HepG2 (cell line): ENCODE data around the gene KLHL18. TPM values are rescaled to one million over a fixed set of nuclear protein-coding genes. Genes with fewer than 3 reads are reported as not detected.

ENCODE experiments used
- HNRNPLL ChIP-seq: fragments of 200-400 bp; formaldehyde crosslinking; IDR thresholded peaks from 2 replicates; pipeline ENCODE4 v1.6.1; 2017; ENCODE audit warnings: mild to moderate bottlenecking, low read depth, low read length; ENCODE audit not compliant: poor library complexity, severe bottlenecking
- LCORL ChIP-seq, 2 experiments: fragments of 450-650 bp in 1 of 2; sonication (generic) in 1 of 2; formaldehyde crosslinking in 1 of 2; IDR thresholded peaks; 2 replicates each; pipeline versions ENCODE4 v1.5.0 to v1.6.1; 2017 to 2020; ENCODE audit warnings: antibody characterized with exemption in 1 of 2, missing genetic modification reagents in 1 of 2
- MEF2D ChIP-seq: sonication (generic); formaldehyde crosslinking; IDR thresholded peaks from 2 replicates; pipeline ENCODE4 v1.5.1; 2020; ENCODE audit warnings: mild to moderate bottlenecking, missing genetic modification reagents
- PHF5A ChIP-seq: IDR thresholded peaks from one replicate; pipeline ENCODE4 v1.6.1; 2018; ENCODE audit warnings: low read depth, missing genetic modification reagents; ENCODE audit not compliant: unreplicated experiment
- PHF8 ChIP-seq: sonication (generic); formaldehyde crosslinking; IDR thresholded peaks from 2 replicates; pipeline ENCODE4 v1.5.0; 2020; ENCODE audit warnings: missing genetic modification reagents
- SP4 ChIP-seq: sonication (generic); formaldehyde crosslinking; IDR thresholded peaks from 2 replicates; pipeline ENCODE4 v1.8.1; 2023; ENCODE audit warnings: mild to moderate bottlenecking, missing genetic modification reagents
- USF2 ChIP-seq, 2 experiments: sonication (generic) in 1 of 2; formaldehyde crosslinking in 1 of 2; IDR thresholded peaks; 2 replicates each; pipeline versions ENCODE4 v1.5.1 to v1.6.1; 2011 to 2020; ENCODE audit warnings: borderline replicate concordance in 1 of 2, low read depth in 1 of 2, low read length in 1 of 2, mild to moderate bottlenecking in 1 of 2, missing genetic modification reagents in 1 of 2, moderate library complexity in 1 of 2
- ZBTB8A ChIP-seq: sonication (generic); formaldehyde crosslinking; IDR thresholded peaks from 2 replicates; pipeline ENCODE4 v1.4.0; 2020; ENCODE audit warnings: mild to moderate bottlenecking, low read depth, missing genetic modification reagents, borderline replicate concordance
- ZC3H13 ChIP-seq: sonication (generic); formaldehyde crosslinking; IDR thresholded peaks from 2 replicates; pipeline ENCODE4 v1.8.1; 2023; ENCODE audit warnings: mild to moderate bottlenecking, missing genetic modification reagents, moderate library complexity
- ZNF143 ChIP-seq: sonication (generic); formaldehyde crosslinking; IDR thresholded peaks from 2 replicates; pipeline ENCODE4 v1.4.0; 2020; ENCODE audit warnings: missing genetic modification reagents
- ZNF343 ChIP-seq: sonication (generic); formaldehyde crosslinking; IDR thresholded peaks from 2 replicates; pipeline ENCODE4 v1.4.0; 2020; ENCODE audit warnings: mild to moderate bottlenecking, missing genetic modification reagents
- ZNF782 ChIP-seq: sonication (generic); formaldehyde crosslinking; IDR thresholded peaks from 2 replicates; pipeline ENCODE4 v1.4.0; 2020; ENCODE audit warnings: missing genetic modification reagents, mild to moderate bottlenecking, borderline replicate concordance
- ZSCAN31 ChIP-seq: sonication (generic); formaldehyde crosslinking; IDR thresholded peaks from 2 replicates; pipeline ENCODE4 v1.5.0; 2020; ENCODE audit warnings: low read depth, mild to moderate bottlenecking, missing genetic modification reagents
- polyA plus RNA-seq, 8 experiments: library from polyadenylated mRNA; depleted of rRNA in 3 of 8; stranded (reverse) in 7 of 8; unstranded in 1 of 8; fragments of >200 nt; fragmentation: Illumina TruSeq in 4 of 8; extraction: Trizol in 4 of 8; gene quantifications; 2 replicates each; pipeline versions ENCODE4 v1.2.1 to v1.2.3, GENCODE V29; 2011 to 2016; ENCODE audit warnings: low read depth in 4 of 8, missing spikeins in 1 of 8, mixed read lengths in 1 of 8; ENCODE audit not compliant: insufficient read depth in 1 of 8
- total RNA-seq, 5 experiments: library from RNA; depleted of rRNA; stranded (reverse); fragments of >200 nt; fragmentation: Illumina TruSeq; extraction: Trizol; gene quantifications; 2 replicates each; pipeline ENCODE4 v1.2.3, GENCODE V29; 2016; ENCODE audit warnings: low read depth in 1 of 5
- TF ChIP-seq, protein P1 (sequence below): IDR thresholded peaks from 2 replicates; pipeline ENCODE4 v1.6.1; 2016; ENCODE audit warnings: low read depth, missing genetic modification reagents, missing compliant biosample characterization
- TF ChIP-seq, protein P2 (sequence below): sonication (generic); formaldehyde crosslinking; IDR thresholded peaks from 2 replicates; pipeline ENCODE4 v1.9.0; 2022; ENCODE audit warnings: low read depth, missing genetic modification reagents
- TF ChIP-seq, protein P3 (sequence below): sonication (generic); formaldehyde crosslinking; IDR thresholded peaks from 2 replicates; pipeline ENCODE4 v1.8.1; 2023; ENCODE audit warnings: mild to moderate bottlenecking, inconsistent platforms, moderate library complexity, missing genetic modification reagents, borderline replicate concordance

The KLHL18 gene
- total and polyA plus RNA-seq, 2 of the 13 experiments (the other 11 are each of a cell fraction or from before 2014, with no cell fraction given): 17.5 to 18.8 TPM

DNA sequence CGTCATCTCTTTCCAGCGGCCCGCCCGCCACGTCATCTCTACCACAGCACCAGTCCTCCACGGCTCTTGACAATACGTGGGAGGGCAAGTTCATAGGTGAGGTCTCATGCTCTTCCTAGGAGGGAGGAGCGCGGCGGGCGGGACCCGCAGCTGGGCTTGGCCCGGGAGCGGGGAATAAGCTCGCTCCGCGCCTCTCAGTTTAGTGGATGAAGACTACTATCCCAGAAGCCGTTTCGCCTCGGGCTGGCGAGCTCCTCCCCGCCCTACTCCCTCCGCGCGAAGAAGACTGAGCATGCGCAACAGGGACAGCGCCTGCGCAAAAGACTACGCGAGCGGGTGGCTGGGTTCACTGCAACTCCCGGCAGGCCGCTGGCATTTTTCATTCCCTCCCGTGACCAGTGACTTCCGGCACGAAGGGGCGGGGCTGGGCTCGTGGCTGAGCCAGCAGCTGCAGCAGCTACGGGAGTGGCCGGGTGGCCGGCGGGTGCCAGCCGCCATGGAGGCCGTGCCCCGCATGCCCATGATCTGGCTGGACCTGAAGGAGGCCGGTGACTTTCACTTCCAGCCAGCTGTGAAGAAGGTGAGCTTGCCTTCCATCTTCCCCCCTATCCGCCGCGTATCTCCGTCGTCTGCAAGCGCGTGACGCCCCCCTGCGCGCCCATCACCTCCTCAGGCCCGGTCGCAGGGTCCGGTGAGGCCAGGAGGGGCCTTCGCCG lies 98.0 kb downstream of the KLHL18 start, which contains the start of gene PTPN23 (continued):
- TF ChIP-seq ZNF343 (peak; percentile 64; the same call in 1 of the 2 replicates), USF2 (IDR thresholded peaks at IDR 0.05; ENCODE audit: low read depth, low read length) (peak; percentile 76), USF2 (CRISPR knock-in tag; IDR thresholded peaks at IDR 0.05; ENCODE audit: borderline replicate concordance) (peak; percentile 92; the same call in 1 of the 2 replicates), LCORL (IDR thresholded peaks at IDR 0.05) (no peak), LCORL (CRISPR knock-in tag; IDR thresholded peaks at IDR 0.05) (peak; percentile 71), PHF5A (CRISPR knock-in tag) (no peak), ZC3H13 (CRISPR knock-in tag) (peak; percentile 90), ZSCAN31 (CRISPR knock-in tag) (0 out of 2 replicates have a peak, but pooled peaks have one; percentile 45), HNRNPLL (peak; percentile 78), SP4 (CRISPR knock-in tag) (no peak; the same call in 1 of the 2 replicates), ZBTB8A (CRISPR knock-in tag) (0 out of 2 replicates have a peak, but pooled peaks have one; percentile 80), MEF2D (CRISPR knock-in tag) (peak; percentile 1; the same call in 1 of the 2 replicates), ZNF782 (CRISPR knock-in tag) (0 out of 2 replicates have a peak, but pooled peaks have one; percentile 59), ZNF143 (CRISPR knock-in tag) (peak; percentile 92), PHF8 (CRISPR knock-in tag) (peak; percentile 85)
- TF ChIP-seq, protein P1, sequence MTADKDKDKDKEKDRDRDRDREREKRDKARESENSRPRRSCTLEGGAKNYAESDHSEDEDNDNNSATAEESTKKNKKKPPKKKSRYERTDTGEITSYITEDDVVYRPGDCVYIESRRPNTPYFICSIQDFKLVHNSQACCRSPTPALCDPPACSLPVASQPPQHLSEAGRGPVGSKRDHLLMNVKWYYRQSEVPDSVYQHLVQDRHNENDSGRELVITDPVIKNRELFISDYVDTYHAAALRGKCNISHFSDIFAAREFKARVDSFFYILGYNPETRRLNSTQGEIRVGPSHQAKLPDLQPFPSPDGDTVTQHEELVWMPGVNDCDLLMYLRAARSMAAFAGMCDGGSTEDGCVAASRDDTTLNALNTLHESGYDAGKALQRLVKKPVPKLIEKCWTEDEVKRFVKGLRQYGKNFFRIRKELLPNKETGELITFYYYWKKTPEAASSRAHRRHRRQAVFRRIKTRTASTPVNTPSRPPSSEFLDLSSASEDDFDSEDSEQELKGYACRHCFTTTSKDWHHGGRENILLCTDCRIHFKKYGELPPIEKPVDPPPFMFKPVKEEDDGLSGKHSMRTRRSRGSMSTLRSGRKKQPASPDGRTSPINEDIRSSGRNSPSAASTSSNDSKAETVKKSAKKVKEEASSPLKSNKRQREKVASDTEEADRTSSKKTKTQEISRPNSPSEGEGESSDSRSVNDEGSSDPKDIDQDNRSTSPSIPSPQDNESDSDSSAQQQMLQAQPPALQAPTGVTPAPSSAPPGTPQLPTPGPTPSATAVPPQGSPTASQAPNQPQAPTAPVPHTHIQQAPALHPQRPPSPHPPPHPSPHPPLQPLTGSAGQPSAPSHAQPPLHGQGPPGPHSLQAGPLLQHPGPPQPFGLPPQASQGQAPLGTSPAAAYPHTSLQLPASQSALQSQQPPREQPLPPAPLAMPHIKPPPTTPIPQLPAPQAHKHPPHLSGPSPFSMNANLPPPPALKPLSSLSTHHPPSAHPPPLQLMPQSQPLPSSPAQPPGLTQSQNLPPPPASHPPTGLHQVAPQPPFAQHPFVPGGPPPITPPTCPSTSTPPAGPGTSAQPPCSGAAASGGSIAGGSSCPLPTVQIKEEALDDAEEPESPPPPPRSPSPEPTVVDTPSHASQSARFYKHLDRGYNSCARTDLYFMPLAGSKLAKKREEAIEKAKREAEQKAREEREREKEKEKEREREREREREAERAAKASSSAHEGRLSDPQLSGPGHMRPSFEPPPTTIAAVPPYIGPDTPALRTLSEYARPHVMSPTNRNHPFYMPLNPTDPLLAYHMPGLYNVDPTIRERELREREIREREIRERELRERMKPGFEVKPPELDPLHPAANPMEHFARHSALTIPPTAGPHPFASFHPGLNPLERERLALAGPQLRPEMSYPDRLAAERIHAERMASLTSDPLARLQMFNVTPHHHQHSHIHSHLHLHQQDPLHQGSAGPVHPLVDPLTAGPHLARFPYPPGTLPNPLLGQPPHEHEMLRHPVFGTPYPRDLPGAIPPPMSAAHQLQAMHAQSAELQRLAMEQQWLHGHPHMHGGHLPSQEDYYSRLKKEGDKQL (CRISPR knock-in tag): peak; percentile 43; the same call in 1 of the 2 replicates
- TF ChIP-seq, protein P2, sequence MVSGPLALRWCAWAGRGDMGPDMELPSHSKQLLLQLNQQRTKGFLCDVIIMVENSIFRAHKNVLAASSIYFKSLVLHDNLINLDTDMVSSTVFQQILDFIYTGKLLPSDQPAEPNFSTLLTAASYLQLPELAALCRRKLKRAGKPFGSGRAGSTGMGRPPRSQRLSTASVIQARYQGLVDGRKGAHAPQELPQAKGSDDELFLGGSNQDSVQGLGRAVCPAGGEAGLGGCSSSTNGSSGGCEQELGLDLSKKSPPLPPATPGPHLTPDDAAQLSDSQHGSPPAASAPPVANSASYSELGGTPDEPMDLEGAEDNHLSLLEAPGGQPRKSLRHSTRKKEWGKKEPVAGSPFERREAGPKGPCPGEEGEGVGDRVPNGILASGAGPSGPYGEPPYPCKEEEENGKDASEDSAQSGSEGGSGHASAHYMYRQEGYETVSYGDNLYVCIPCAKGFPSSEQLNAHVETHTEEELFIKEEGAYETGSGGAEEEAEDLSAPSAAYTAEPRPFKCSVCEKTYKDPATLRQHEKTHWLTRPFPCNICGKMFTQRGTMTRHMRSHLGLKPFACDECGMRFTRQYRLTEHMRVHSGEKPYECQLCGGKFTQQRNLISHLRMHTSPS: peak; percentile 10
- TF ChIP-seq, protein P3, sequence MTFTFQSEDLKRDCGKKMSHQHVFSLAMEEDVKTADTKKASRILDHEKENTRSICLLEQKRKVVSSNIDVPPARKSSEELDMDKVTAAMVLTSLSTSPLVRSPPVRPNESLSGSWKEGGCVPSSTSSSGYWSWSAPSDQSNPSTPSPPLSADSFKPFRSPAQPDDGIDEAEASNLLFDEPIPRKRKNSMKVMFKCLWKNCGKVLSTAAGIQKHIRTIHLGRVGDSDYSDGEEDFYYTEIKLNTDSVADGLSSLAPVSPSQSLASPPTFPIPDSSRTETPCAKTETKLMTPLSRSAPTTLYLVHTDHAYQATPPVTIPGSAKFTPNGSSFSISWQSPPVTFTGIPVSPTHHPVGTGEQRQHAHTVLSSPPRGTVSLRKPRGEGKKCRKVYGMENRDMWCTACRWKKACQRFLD (CRISPR knock-in tag): peak; percentile 32
